WTC11 (cell line): ENCODE results near the gene ZDHHC14.

Experiments
- RELA ChIP-seq: sonication (generic); formaldehyde crosslinking; IDR thresholded peaks from 2 replicates; pipeline ENCODE4 v1.8.1; 2022; ENCODE audit warnings: missing genetic modification reagents, mild to moderate bottlenecking, borderline replicate concordance
- TF ChIP-seq, protein P1 (sequence below): sonication (generic); formaldehyde crosslinking; conservative IDR thresholded peaks from 2 replicates; pipeline ENCODE4 v1.8.1; 2022; ENCODE audit warnings: mild to moderate bottlenecking, missing genetic modification reagents
- TF ChIP-seq, protein P2 (sequence below): fragments of 200-600 bp; IDR thresholded peaks from 2 replicates; pipeline ENCODE4 v1.8.0; 2022; ENCODE audit warnings: antibody characterized with exemption
- TF ChIP-seq, protein P3 (sequence below): sonication (generic); formaldehyde crosslinking; IDR thresholded peaks from 2 replicates; pipeline ENCODE4 v1.8.1; 2023; ENCODE audit warnings: mild to moderate bottlenecking, missing genetic modification reagents, moderate library complexity

DNA sequence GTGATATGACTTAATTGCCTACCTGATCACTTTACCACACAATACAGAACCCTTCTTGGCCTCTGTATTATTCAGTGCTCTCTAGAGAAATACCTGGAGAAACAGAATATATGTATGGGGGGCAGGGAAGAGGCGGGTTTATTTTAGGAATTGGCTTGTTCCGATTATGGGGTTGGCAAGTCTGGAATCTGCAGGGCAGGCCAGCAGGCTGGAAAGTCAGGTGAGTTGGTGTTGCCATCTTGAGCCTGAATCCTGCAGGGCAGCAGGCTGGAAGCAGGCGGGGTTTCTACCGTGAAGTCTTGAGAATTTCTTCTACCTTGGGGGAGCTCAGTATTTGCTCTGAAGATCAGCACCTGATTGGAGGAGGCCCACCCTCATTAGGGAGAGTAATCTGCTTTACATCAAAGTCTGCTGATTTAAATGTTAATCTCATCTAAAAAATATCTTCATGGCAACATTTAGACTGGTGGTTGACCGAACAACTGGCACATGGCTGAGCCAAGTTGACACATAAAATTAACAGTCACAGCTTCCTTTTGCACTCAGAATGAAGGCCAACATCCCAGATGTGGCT is 193.9 kb downstream of the ZDHHC14 start:
- no peak for TF ChIP-seq RELA (CRISPR knock-in tag)
- TF ChIP-seq, protein P1, sequence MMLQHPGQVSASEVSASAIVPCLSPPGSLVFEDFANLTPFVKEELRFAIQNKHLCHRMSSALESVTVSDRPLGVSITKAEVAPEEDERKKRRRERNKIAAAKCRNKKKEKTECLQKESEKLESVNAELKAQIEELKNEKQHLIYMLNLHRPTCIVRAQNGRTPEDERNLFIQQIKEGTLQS (CRISPR knock-in tag) = no peak
- TF ChIP-seq, protein P2, sequence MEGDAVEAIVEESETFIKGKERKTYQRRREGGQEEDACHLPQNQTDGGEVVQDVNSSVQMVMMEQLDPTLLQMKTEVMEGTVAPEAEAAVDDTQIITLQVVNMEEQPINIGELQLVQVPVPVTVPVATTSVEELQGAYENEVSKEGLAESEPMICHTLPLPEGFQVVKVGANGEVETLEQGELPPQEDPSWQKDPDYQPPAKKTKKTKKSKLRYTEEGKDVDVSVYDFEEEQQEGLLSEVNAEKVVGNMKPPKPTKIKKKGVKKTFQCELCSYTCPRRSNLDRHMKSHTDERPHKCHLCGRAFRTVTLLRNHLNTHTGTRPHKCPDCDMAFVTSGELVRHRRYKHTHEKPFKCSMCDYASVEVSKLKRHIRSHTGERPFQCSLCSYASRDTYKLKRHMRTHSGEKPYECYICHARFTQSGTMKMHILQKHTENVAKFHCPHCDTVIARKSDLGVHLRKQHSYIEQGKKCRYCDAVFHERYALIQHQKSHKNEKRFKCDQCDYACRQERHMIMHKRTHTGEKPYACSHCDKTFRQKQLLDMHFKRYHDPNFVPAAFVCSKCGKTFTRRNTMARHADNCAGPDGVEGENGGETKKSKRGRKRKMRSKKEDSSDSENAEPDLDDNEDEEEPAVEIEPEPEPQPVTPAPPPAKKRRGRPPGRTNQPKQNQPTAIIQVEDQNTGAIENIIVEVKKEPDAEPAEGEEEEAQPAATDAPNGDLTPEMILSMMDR = no peak
- TF ChIP-seq, protein P3, sequence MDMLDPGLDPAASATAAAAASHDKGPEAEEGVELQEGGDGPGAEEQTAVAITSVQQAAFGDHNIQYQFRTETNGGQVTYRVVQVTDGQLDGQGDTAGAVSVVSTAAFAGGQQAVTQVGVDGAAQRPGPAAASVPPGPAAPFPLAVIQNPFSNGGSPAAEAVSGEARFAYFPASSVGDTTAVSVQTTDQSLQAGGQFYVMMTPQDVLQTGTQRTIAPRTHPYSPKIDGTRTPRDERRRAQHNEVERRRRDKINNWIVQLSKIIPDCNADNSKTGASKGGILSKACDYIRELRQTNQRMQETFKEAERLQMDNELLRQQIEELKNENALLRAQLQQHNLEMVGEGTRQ (CRISPR knock-in tag) = no peak
